ENCODE results near the gene PPP2R3C. TPM values are rescaled to one million over a fixed set of nuclear protein-coding genes. Genes with fewer than 3 reads are reported as not detected.
A peak's percentile ranks its signal among the peaks of the same experiment; 100 is the strongest.
"Not testable (repeated sequence)": the region's sequence is repeated elsewhere in the genome, so short reads cannot be mapped to it uniquely, and the experiment has no call there.

PPP2R3C gene
- total RNA-seq, 1 donor = 53.9 TPM

- DNase-seq (ENCODE audit: insufficient read length, low spot score, missing footprints) = no peak
- H3K4me2 ChIP-seq (ENCODE audit: insufficient read depth, low read length) = no peak overlapping the region
- H3K27ac ChIP-seq (ENCODE audit: low read depth, low read length) = no peak overlapping the region
- H3K36me3 ChIP-seq (ENCODE audit: insufficient read depth, low read length) = peaks cover 33% of the 10 kb centered on the region
- H3K27me3 ChIP-seq (ENCODE audit: insufficient read depth, low read length) = no peaks in the 10 kb centered on the region
- no peaks in the 10 kb centered on the region for H3K9me3 ChIP-seq (ENCODE audit: low read depth, low read length)
- no peak overlapping the region for H2AFZ ChIP-seq (ENCODE audit: low read length)
- no peaks in the 10 kb centered on the region for H3K79me2 ChIP-seq (ENCODE audit: insufficient read depth, low read length)
- no peaks in the 10 kb centered on the region for H4K20me1 ChIP-seq (ENCODE audit: insufficient read depth, low read length)
- TF ChIP-seq, protein P1, sequence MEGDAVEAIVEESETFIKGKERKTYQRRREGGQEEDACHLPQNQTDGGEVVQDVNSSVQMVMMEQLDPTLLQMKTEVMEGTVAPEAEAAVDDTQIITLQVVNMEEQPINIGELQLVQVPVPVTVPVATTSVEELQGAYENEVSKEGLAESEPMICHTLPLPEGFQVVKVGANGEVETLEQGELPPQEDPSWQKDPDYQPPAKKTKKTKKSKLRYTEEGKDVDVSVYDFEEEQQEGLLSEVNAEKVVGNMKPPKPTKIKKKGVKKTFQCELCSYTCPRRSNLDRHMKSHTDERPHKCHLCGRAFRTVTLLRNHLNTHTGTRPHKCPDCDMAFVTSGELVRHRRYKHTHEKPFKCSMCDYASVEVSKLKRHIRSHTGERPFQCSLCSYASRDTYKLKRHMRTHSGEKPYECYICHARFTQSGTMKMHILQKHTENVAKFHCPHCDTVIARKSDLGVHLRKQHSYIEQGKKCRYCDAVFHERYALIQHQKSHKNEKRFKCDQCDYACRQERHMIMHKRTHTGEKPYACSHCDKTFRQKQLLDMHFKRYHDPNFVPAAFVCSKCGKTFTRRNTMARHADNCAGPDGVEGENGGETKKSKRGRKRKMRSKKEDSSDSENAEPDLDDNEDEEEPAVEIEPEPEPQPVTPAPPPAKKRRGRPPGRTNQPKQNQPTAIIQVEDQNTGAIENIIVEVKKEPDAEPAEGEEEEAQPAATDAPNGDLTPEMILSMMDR (IDR thresholded peaks at IDR 0.05; ENCODE audit: extremely low read depth, low read depth, low read length) = no peak
- H3K4me3 ChIP-seq (ENCODE audit: insufficient read depth, low read length) = no peak overlapping the region
- no peaks in the 10 kb centered on the region for H3K4me1 ChIP-seq (ENCODE audit: insufficient read depth, low read length)
Measured at GRCh38 chr14:35078082-35078481, 43.7 kb downstream of the PPP2R3C start.

GRCh38 chr14:35073486-35073885 is 48.3 kb downstream of the PPP2R3C start:
- TF ChIP-seq, protein P1 (IDR thresholded peaks at IDR 0.05; ENCODE audit: extremely low read depth, low read depth, low read length) = no peak

DNA sequence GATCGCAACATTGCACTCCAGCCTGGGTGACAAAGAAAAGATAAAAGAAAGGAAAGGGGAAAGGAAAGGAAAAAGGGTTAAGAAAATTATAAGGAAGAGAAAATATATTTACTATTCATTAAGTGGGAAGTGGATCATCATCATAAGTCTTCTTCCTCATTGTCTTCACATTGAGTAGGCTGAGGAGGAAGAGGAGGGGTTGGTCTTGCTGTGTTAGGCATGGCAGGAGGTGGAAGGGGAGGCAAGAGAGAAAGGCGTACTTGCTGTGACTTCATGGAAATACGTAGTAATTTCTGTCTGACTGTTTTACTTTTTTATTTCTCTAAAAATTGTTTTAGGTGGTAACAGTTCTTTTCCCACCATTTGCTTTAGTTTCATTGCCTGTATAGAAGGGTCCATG is 49.6 kb downstream of the PPP2R3C start:
- no peak overlapping the region for H3K4me2 ChIP-seq (ENCODE audit: insufficient read depth, low read length)
- H3K36me3 ChIP-seq (ENCODE audit: insufficient read depth, low read length) = peaks cover 18% of the 10 kb centered on the region

More at GRCh38 chr14:35073486-35073885, 48.3 kb downstream of the PPP2R3C start:
- H4K20me1 ChIP-seq (ENCODE audit: insufficient read depth, low read length) = no peaks in the 10 kb centered on the region
- peaks cover 23% of the 10 kb centered on the region for H3K36me3 ChIP-seq (ENCODE audit: insufficient read depth, low read length)
- DNase-seq (ENCODE audit: insufficient read length, low spot score, missing footprints) = no peak
- no peak overlapping the region for H2AFZ ChIP-seq (ENCODE audit: low read length)
- H3K27ac ChIP-seq (ENCODE audit: low read depth, low read length) = no peak overlapping the region
- no peak overlapping the region for H3K4me2 ChIP-seq (ENCODE audit: insufficient read depth, low read length)
- no peak overlapping the region for H3K4me3 ChIP-seq (ENCODE audit: insufficient read depth, low read length)
- no peaks in the 10 kb centered on the region for H3K4me1 ChIP-seq (ENCODE audit: insufficient read depth, low read length)
- no peaks in the 10 kb centered on the region for H3K27me3 ChIP-seq (ENCODE audit: insufficient read depth, low read length)
- H3K9me3 ChIP-seq (ENCODE audit: low read depth, low read length) = no peaks in the 10 kb centered on the region
- H3K79me2 ChIP-seq (ENCODE audit: insufficient read depth, low read length) = peaks cover 5% of the 10 kb centered on the region

GRCh38 chr14:35068238-35069012 is 53.4 kb downstream of the PPP2R3C start:
- H3K9me3 ChIP-seq (ENCODE audit: low read depth, low read length) = no peaks in the 10 kb centered on the region
- peaks cover 9% of the 10 kb centered on the region for H3K79me2 ChIP-seq (ENCODE audit: insufficient read depth, low read length)
- no peaks in the 10 kb centered on the region for H3K27me3 ChIP-seq (ENCODE audit: insufficient read depth, low read length)
- H4K20me1 ChIP-seq (ENCODE audit: insufficient read depth, low read length) = no peaks in the 10 kb centered on the region
- H2AFZ ChIP-seq (ENCODE audit: low read length) = no peak overlapping the region
- peak; percentile 11 for DNase-seq (ENCODE audit: insufficient read length, low spot score, missing footprints)
- peaks cover 17% of the 10 kb centered on the region for H3K36me3 ChIP-seq (ENCODE audit: insufficient read depth, low read length)
- TF ChIP-seq, protein P1 (IDR thresholded peaks at IDR 0.05; ENCODE audit: extremely low read depth, low read depth, low read length) = no peak
- H3K27ac ChIP-seq (ENCODE audit: low read depth, low read length) = no peak overlapping the region
- no peak overlapping the region for H3K4me2 ChIP-seq (ENCODE audit: insufficient read depth, low read length)
- no peaks in the 10 kb centered on the region for H3K4me1 ChIP-seq (ENCODE audit: insufficient read depth, low read length)
- H3K4me3 ChIP-seq (ENCODE audit: insufficient read depth, low read length) = no peak overlapping the region

More for the DNA sequence above, 49.6 kb downstream of the PPP2R3C start:
- Histone ChIP-seq H3K9me3 (ENCODE audit: low read depth, low read length) (no peaks in the 10 kb centered on the region), H3K79me2 (ENCODE audit: insufficient read depth, low read length) (peaks cover 9% of the 10 kb centered on the region), H3K4me1 (ENCODE audit: insufficient read depth, low read length) (no peaks in the 10 kb centered on the region), H3K4me3 (ENCODE audit: insufficient read depth, low read length) (no peak overlapping the region), H3K27me3 (ENCODE audit: insufficient read depth, low read length) (no peaks in the 10 kb centered on the region), H3K27ac (ENCODE audit: low read depth, low read length) (no peak overlapping the region), H4K20me1 (ENCODE audit: insufficient read depth, low read length) (no peaks in the 10 kb centered on the region), H2AFZ (ENCODE audit: low read length) (no peak overlapping the region)
- no peak for DNase-seq (ENCODE audit: insufficient read length, low spot score, missing footprints)
- TF ChIP-seq, protein P1 (IDR thresholded peaks at IDR 0.05; ENCODE audit: extremely low read depth, low read depth, low read length) = no peak

- H3K4me3 ChIP-seq (ENCODE audit: insufficient read depth, low read length); H3K4me2 ChIP-seq (ENCODE audit: insufficient read depth, low read length); H3K79me2 ChIP-seq (ENCODE audit: insufficient read depth, low read length); DNase-seq (ENCODE audit: insufficient read length, low spot score, missing footprints); H3K27me3 ChIP-seq (ENCODE audit: insufficient read depth, low read length); H3K9me3 ChIP-seq (ENCODE audit: low read depth, low read length); H4K20me1 ChIP-seq (ENCODE audit: insufficient read depth, low read length); H2AFZ ChIP-seq (ENCODE audit: low read length); H3K4me1 ChIP-seq (ENCODE audit: insufficient read depth, low read length); H3K27ac ChIP-seq (ENCODE audit: low read depth, low read length): not testable (repeated sequence)
- peaks cover 27% of the 10 kb centered on the region for H3K36me3 ChIP-seq (ENCODE audit: insufficient read depth, low read length)
Measured at GRCh38 chr14:35065731-35066130, 56.1 kb downstream of the PPP2R3C start.
